Ammon's horn (tissue), 1 donor: ENCODE measurements around the gene MYH14.

Experiments used
- DNase-seq: peaks from one replicate; pipeline ENCODE4 v3.0.0-alpha.2; 2016; ENCODE audit warnings: low spot score

MYH14 gene

DNA sequence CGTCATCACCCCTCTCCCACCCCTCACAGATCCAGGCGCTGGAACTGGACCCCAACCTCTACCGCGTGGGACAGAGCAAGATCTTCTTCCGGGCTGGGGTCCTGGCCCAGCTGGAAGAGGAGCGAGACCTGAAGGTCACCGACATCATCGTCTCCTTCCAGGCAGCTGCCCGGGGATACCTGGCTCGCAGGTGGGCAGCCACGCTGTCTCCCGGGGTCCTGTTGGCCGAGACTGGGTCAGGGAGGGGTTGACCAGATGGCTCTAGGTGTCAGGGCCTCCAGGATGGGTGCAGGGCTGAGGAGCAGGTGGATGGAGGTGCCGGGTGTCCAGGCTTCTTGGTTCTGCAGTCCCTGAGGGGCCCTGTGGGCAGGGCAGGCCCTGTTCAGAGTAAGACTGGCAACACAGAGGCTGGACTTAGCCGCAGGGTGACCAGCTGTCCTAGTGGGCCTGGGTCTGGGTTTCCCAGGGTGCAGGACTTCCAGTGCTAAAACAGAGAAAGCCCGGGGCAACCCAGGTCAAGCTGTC lies 58.1 kb downstream of the MYH14 start:
- no peak for DNase-seq

- no peak for DNase-seq
Observed at GRCh38 chr19:50263176-50263575, 59.8 kb downstream of the MYH14 start.

GRCh38 chr19:50264483-50265186 lies 61.2 kb downstream of the MYH14 start:
- DNase-seq: no peak

- no peak for DNase-seq
Observed at GRCh38 chr19:50266041-50266440, 62.6 kb downstream of the MYH14 start.

DNA sequence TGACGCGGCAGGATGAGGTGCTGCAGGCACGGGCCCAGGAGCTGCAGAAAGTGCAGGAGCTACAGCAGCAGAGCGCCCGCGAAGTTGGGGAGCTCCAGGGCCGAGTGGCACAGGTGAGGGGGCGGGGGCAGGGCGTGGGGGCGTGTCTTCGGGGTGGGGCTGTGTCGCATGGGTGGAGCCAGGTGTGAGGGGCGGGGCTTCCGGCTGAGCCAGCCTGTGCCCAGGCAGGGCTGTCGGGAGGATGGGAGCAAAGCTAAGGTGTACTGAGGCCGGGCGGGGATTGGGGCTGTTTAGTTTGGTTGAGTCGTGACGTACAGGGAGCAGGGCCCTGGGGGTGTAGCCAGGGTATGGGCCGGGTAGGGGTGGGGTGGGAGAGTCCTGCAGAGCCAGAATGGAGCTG lies 63.5 kb downstream of the MYH14 start:
- DNase-seq: no peak

GRCh38 chr19:50268041-50268440 lies 64.6 kb downstream of the MYH14 start:
- DNase-seq: peak; percentile 41

DNA sequence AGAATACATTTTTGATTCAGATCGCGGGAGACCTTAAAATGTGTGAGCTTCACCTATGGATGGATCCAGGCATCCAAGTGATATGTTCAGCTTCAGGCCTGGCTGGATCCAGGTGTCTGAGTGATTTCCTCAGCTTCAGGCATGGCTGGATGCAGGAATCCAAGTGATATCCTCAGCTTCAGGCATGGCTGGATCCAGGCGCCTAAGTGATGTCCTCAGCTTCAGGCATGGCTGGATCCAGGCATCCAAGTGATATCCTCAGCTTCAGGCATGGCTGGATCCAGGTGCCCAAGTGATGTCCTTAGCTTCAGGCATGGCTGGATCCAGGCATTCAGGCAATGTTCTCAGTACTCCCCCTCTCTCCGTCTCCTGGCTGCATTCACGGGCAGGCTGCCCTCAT lies 65.1 kb downstream of the MYH14 start:
- no peak for DNase-seq

DNA sequence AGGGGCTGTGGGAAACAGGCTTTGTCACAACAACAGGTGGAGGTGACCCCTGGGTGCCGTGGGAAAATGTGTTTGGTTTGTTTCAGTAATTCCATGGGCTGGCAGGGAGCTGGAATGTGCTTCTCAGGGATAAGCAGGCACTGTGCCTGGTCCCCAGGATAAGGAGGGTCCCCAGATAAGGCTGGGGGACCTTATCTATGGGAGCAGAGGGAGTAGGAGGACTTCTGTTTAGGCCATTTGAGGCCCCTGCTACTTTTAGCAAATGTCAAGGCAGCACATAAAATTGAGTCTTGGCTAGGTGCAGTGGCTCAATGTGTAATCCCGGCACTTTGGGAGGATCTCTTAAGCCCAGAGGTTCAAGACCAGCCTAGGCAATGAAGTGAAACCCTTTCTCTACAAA lies 66.2 kb downstream of the MYH14 start:
- no peak for DNase-seq

- no peak for DNase-seq
Observed at GRCh38 chr19:50272263-50272897, 69.0 kb downstream of the MYH14 start.

GRCh38 chr19:50273821-50274220 lies 70.4 kb downstream of the MYH14 start:
- DNase-seq: no peak

DNA sequence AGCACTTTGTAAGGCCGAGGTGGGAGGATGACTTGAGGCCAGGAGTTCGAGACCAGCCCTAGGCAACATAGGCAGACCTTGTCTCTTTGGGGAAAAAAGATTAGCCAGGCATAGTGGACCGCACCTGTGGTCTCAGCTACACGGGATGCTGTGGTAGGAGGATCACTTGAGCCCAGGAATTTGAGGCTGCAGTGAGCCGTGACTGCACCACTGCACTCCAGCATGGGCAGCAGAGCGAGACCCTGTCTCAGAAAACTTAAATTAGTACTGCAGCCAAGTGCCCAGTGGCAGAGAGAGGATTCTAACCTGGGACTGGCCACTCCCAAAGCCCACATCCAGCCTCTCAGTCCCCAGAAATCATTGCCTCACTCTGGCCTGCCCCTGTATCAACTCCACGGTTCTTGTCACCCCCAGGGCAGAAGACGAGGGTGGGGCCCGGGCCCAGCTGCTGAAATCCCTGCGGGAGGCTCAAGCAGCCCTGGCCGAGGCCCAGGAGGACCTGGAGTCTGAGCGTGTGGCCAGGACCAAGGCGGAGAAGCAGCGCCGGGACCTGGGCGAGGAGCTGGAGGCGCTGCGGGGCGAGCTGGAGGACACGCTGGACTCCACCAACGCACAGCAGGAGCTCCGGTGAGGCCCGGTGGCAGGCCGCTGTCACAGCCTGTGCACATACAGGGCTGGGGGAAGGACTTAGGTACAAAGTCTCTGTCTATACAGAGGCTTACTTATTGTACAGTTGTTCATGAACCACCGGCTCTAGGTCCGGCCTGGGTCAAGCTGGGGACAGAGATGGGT lies 72.4 kb downstream of the MYH14 start:
- no peak for DNase-seq

DNA sequence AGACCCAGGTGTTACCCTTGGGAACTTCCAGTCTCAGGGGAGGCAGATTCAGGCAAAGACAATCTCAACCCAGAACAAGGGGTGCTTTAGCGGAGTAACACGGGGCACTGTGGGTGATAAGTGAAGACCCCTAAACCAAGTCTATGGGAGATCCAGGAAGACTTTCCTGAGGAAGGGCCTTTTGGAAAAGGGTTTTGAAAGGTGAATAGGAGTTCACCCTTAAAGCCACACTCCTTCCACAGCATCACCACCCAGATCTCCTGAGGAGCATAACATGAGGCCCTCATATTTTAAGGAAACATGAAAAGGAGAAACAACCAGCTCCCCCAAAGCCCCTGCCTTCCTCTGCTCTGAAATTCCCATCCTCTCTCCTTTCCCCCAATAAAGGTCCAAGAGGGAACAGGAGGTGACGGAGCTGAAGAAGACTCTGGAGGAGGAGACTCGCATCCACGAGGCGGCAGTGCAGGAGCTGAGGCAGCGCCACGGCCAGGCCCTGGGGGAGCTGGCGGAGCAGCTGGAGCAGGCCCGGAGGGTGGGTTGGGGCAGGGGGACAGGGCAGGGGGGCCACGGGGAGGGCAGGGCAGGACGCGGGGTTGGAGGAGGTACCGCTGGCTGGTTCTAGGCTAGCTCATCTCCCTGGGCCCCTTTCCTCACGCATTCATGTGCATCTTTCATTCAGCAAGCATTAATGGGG lies 73.1 kb downstream of the MYH14 start:
- DNase-seq: no peak

- no peak for DNase-seq
Observed at GRCh38 chr19:50277966-50278580, 74.7 kb downstream of the MYH14 start.

DNA sequence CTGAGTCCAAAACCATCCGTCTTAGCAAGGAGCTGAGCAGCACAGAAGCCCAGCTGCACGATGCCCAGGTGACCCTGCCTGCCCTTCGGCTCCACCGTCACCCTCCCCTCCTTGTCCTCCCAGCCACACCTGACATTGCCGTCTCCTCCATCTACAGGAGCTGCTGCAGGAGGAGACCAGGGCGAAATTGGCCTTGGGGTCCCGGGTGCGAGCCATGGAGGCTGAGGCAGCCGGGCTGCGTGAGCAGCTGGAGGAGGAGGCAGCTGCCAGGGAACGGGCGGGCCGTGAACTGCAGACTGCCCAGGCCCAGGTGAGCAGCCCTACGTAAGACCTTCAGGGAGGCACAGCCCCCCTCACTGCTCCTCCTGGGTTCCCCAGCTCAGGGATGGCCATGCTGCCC lies 76.7 kb downstream of the MYH14 start:
- DNase-seq: no peak

DNA sequence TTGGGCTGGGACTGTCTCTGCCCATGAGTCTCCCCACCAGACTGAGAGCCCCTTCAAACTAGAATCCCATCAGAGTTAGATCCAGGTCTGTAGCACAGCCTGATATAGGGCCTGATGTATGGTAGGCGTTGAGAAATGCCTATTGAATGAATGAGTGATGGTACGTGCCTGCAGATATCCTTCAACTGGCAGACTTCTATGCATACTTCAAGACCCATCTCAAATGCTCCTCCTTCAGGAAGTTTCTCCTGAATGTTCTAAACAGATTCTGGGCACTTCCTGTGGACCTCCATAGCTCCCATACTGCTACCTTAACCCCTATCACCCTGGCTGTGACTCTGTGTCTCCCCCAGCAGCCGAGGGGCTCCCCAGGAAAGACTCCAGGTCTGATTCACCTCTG lies 77.6 kb downstream of the MYH14 start:
- no peak for DNase-seq

DNA sequence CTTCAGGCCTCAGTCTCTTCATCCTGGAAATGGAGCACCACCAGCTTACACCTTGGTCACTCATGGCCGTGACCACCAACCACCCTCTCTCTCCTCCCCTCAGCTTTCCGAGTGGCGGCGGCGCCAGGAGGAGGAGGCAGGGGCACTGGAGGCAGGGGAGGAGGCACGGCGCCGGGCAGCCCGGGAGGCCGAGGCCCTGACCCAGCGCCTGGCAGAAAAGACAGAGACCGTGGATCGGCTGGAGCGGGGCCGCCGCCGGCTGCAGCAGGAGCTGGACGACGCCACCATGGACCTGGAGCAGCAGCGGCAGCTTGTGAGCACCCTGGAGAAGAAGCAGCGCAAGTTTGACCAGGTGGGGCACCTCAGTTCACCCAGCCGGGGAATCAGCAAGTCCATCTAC lies 78.1 kb downstream of the MYH14 start:
- no peak for DNase-seq

- no peak for DNase-seq
Observed at GRCh38 chr19:50285833-50286232, 82.4 kb downstream of the MYH14 start.

- no peak for DNase-seq
Observed at GRCh38 chr19:50286443-50286842, 83.0 kb downstream of the MYH14 start.

DNA sequence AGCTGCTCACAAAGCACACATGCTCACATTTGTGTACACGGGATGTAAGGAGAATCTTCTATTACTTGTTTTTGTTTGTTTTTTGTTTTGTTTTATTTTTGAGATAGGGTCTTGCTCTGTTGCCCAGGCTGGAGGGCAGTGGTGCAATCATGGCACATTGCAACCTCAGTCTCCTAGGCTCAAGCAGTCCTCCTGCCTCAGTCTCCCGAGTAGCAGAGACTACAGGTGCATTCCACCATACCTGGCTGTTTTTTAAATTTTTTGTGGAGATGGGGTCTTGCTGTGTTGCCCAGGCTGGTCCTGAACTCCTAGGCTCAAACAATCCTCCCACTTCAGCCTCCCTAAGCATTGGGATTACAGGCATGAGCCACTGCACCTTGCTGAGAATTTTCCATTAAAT lies 83.9 kb downstream of the MYH14 start:
- DNase-seq: no peak

DNA sequence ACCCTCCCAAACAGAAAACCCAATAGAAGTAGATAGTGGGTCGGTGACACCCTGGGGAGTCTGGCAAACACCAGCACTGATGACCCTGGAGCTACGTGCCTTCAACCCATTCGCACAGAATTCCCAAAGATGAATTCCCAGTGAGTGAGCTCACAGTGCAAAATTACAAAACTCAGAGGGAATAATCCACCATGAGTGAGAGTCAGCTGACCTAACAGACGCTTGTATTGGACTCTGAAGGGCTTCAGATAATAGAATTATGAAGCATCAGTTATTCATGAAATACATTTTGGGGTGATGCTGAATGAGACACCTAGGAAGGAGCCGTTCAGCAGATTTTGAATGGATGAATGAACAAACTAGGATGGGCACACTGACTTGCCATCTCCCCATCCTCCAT lies 85.5 kb downstream of the MYH14 start:
- DNase-seq: no peak

- DNase-seq: no peak
Observed at GRCh38 chr19:50290011-50290410, 86.6 kb downstream of the MYH14 start.

- no peak for DNase-seq
Observed at GRCh38 chr19:50290775-50291174, 87.4 kb downstream of the MYH14 start.
